ENCODE data around the gene LEFTY1.
"Not testable (repeated sequence)": the region's sequence is repeated elsewhere in the genome, so short reads cannot be mapped to it uniquely, and the experiment has no call there.

The LEFTY1 gene

GRCh38 chr1:225888898-225889601 lies at the start of gene LEFTY1:
Gene LEFTY1 (minus strand): TSS chr1:225889146. CDS start chr1:225889066, 80 bp downstream.
- no peak for DNase-seq

- no peak for DNase-seq
These were observed 48.4 kb upstream of the LEFTY1 start for GRCh38 chr1:225937048-225937968.

DNA sequence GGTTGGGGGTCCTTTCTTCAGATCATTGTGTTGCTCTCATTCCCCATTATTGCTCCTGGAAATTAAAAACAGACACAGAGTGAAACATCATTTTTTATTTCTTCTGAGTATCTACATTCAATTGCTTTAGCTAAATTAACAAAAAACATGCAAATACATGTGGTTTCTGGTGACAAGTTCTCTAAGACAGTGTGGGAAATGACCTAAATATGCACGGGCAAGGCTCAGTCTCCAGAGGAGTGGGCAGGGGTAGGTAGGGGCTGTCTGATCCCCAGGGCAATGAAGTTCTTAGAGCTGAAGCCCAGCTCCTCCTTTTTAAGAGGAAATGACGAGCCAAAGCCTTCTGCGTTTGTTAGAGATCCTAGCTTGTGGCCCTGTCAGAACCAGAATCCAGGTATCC lies 47.6 kb upstream of the LEFTY1 start:
- no peak for DNase-seq

GRCh38 chr1:225936086-225936485 lies 47.1 kb upstream of the LEFTY1 start:
- not testable (repeated sequence) for DNase-seq

- DNase-seq: no peak
These were observed 45.8 kb upstream of the LEFTY1 start for GRCh38 chr1:225934711-225935110.

- DNase-seq: no peak
These were observed 44.1 kb upstream of the LEFTY1 start for GRCh38 chr1:225933072-225933471.

GRCh38 chr1:225931270-225932136 lies 42.6 kb upstream of the LEFTY1 start:
- no peak for DNase-seq

GRCh38 chr1:225930566-225930965 lies 41.6 kb upstream of the LEFTY1 start:
- no peak for DNase-seq

- DNase-seq: not testable (repeated sequence)
These were observed 40.5 kb upstream of the LEFTY1 start for GRCh38 chr1:225929462-225929861.

DNA sequence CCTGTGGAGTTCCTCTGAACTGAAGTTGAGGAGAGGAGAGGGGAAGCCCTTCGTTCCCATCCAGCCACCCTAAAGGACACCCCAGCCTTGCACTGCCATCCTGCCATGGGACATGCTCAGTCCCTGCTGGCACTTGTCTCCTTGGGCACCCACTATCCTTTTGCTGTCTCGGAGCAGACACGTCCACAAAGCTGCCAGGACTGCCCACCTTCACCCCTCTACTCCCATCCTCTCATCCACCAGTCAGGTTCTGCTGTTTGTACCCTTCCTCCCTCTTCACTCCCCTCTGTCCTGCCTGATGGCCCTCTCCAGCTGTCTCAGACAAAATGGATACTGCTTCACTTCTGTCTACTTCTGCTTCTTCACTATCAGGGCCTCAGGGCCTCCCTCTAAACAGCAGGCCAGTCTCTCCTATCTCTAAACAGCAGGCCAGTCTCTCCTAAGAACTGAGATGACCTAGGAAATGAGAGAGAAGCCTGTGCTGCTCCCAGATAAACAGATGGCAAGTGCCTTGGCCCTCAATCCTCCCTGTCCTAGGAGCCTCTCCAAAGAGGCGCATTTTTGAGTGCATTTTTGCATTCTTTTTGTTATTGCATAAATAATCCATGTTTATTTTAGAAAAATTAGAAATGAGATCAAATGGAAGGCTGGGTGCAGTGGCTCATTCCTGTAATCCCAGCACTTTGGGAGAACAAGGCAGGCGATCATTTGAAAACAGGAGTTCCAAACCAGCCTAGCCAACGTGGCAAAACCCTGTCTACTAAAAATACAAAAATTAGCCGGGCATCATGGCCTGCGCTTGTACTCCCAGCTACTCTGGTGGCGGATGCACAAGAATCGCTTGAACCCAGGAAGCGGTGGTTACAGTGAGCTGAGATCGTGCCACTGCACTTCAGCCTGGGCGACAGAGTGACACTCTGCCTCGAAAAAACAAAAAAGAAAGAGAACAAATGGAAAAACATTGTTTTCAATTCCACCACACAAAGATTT lies 39.5 kb upstream of the LEFTY1 start:
- DNase-seq: no peak

- no peak for DNase-seq
These were observed 37.7 kb upstream of the LEFTY1 start for GRCh38 chr1:225926551-225927113.

- DNase-seq: peak; percentile 73 to 98 (median 92)
These were observed 35.0 kb upstream of the LEFTY1 start, which contains the start of gene PYCR2 for GRCh38 chr1:225923692-225924555. Gene PYCR2 (minus strand): TSS chr1:225924250. CDS start chr1:225924110, 140 bp downstream.

DNA sequence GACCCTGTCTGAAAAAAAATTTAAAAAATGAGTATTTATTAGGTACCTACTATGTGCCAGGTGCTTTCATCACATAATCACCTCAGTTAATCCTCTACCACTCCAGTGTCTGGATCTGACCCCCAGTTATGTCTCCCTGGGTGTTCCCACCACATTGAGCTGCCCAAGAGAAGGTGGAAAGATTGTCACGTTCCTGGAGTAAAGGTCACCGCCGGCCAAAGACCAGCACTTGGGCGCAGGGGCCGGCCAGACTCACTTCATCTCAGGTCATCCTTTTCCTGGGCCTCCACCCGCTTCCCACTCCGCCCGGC lies 34.4 kb upstream of the LEFTY1 start:
- no peak for DNase-seq

- peak in 3 of 14 donors; percentile 22 to 38 (median 25) for DNase-seq
These were observed 33.1 kb upstream of the LEFTY1 start for GRCh38 chr1:225921734-225922709.

- DNase-seq: peak in 13 of 14 donors; percentile 20 to 81 (median 71)
These were observed 31.0 kb upstream of the LEFTY1 start for GRCh38 chr1:225919906-225920305.

GRCh38 chr1:225918280-225918679 lies 29.3 kb upstream of the LEFTY1 start:
- DNase-seq: no peak

DNA sequence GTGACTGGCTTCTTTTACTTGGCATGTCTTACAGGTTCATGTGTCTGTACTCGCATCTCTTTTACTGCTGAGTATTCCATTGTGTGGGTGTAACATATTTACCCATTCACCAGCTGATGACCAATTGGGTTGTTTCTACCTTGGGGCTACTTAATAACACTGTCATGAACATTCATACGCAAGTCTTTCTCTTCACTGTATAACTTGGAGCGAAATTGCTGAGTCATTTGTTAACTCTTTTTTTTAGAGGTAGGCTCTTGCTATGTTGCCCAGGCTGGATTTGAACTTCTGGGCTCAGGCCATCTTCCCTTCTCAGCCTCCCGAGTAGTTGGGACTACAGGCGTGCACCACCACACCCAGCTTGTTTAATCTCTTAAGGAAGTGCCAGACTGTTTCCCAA lies 28.6 kb upstream of the LEFTY1 start:
- DNase-seq: no peak

DNA sequence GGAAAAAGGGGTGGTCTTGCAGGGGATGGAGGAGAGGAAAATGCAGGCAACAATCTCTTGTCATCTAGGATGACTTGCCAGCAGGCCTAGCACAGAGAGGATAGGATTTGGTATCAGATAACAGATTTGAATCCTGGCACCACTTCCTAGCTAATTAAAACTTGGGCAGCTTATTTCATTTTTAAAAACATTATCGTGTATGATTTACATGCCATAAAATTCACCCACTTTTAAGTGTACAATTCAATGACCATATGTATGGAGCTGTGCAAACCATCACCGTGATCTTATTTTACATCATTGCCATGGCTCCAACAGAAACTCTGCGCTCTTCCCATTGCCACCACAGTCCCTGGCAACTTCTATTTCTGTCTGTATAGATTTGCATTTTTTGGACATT lies 28.2 kb upstream of the LEFTY1 start:
- no peak for DNase-seq

- no peak for DNase-seq
These were observed 26.6 kb upstream of the LEFTY1 start for GRCh38 chr1:225915538-225915991.
